Brain pericyte (primary cell): ENCODE measurements around the gene AGRN.
A peak's percentile ranks its signal among the peaks of the same experiment; 100 is the strongest.

Experiments
- DNase-seq: peaks from one replicate; pipeline ENCODE4 v3.0.0-alpha.2; 2012; ENCODE audit warnings: low read depth, low spot score

The AGRN gene

GRCh38 chr1:1079408-1080121, 59.6 kb downstream of the AGRN start:
- peak; percentile 27 for DNase-seq

GRCh38 chr1:1080122-1080757, 60.3 kb downstream of the AGRN start:
- DNase-seq, result no peak

- no peak for DNase-seq
Observed at GRCh38 chr1:1080951-1081310, 61.0 kb downstream of the AGRN start.

- no peak for DNase-seq
Observed at GRCh38 chr1:1081311-1082238, 61.7 kb downstream of the AGRN start.

- no peak for DNase-seq
Observed at GRCh38 chr1:1082239-1082775, 62.4 kb downstream of the AGRN start.

- DNase-seq, result no peak
Observed at GRCh38 chr1:1082776-1083415, 63.0 kb downstream of the AGRN start.

GRCh38 chr1:1083416-1084371, 63.8 kb downstream of the AGRN start:
- DNase-seq, result no peak

- DNase-seq, result no peak
Observed at GRCh38 chr1:1084372-1085170, 64.7 kb downstream of the AGRN start.

GRCh38 chr1:1085171-1085841, 65.4 kb downstream of the AGRN start:
- DNase-seq, result no peak

GRCh38 chr1:1085911-1086841, 66.3 kb downstream of the AGRN start:
- DNase-seq, result no peak

GRCh38 chr1:1086911-1087341, 67.0 kb downstream of the AGRN start:
- DNase-seq, result no peak

GRCh38 chr1:1087351-1088028, 67.6 kb downstream of the AGRN start:
- DNase-seq, result no peak

- no peak for DNase-seq
Observed at GRCh38 chr1:1088029-1088800, 68.3 kb downstream of the AGRN start.

- no peak for DNase-seq
Observed at GRCh38 chr1:1088801-1089680, 69.1 kb downstream of the AGRN start.

GRCh38 chr1:1089731-1090423, 70.0 kb downstream of the AGRN start:
- DNase-seq, result no peak
